22Rv1 (cell line): ENCODE data around the gene LMNA.

Experiments
- ZFX ChIP-seq: fragments of 450-650 bp; IDR thresholded peaks from 2 replicates; pipeline ENCODE4 v1.6.1; 2017; ENCODE audit warnings: antibody characterized with exemption, borderline replicate concordance
- TF ChIP-seq, protein P1 (sequence below): fragments of 450-650 bp; IDR thresholded peaks from 2 replicates; pipeline ENCODE4 v1.5.1; 2017; ENCODE audit warnings: mild to moderate bottlenecking

- TF ChIP-seq, protein P1, sequence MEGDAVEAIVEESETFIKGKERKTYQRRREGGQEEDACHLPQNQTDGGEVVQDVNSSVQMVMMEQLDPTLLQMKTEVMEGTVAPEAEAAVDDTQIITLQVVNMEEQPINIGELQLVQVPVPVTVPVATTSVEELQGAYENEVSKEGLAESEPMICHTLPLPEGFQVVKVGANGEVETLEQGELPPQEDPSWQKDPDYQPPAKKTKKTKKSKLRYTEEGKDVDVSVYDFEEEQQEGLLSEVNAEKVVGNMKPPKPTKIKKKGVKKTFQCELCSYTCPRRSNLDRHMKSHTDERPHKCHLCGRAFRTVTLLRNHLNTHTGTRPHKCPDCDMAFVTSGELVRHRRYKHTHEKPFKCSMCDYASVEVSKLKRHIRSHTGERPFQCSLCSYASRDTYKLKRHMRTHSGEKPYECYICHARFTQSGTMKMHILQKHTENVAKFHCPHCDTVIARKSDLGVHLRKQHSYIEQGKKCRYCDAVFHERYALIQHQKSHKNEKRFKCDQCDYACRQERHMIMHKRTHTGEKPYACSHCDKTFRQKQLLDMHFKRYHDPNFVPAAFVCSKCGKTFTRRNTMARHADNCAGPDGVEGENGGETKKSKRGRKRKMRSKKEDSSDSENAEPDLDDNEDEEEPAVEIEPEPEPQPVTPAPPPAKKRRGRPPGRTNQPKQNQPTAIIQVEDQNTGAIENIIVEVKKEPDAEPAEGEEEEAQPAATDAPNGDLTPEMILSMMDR, result peak; percentile 100
- TF ChIP-seq ZFX, result no peak
Observed at GRCh38 chr1:156096640-156097391, 17.7 kb upstream of the LMNA start.
